HEK293 (cell line): ENCODE results near the gene ABTB2.
A peak's percentile ranks its signal among the peaks of the same experiment; 100 is the strongest.

Experiments used
- CTCF ChIA-PET: fragments of 350-600 bp; formaldehyde crosslinking; extraction: SDS; loops from one replicate; lab custom pipeline; 2021; ENCODE audit warnings: antibody characterized with exemption; lab: Yijun Ruan, JAX
- POLR2A ChIA-PET: fragments of 300-600 bp; formaldehyde crosslinking; extraction: SDS; loops from one replicate; lab custom pipeline; 2020; ENCODE audit warnings: antibody characterized with exemption, inconsistent platforms; lab: Yijun Ruan, JAX
- H3K27ac ChIP-seq: fragments of 200-500 bp; sonication (Bioruptor generic); 2 replicates; pipeline ENCODE4 v1.5.1; 2014; ENCODE audit warnings: low read depth, low read length, control low read depth, inconsistent platforms; ENCODE audit errors: extremely low read depth
- H3K36me3 ChIP-seq, 2 experiments: fragments of 200-500 bp in 1 of 2; sonication (Bioruptor generic) in 1 of 2; 1 replicate in 1 of 2; 2 replicates in 1 of 2; pipeline ENCODE4 v1.5.1; 2014 to 2017; ENCODE audit warnings: inconsistent platforms in 2 of 2, low read length in 2 of 2; ENCODE audit not compliant: control insufficient read depth in 2 of 2, insufficient read depth in 1 of 2
- H3K4me1 ChIP-seq: fragments of 200-500 bp; sonication (Bioruptor generic); 2 replicates; pipeline ENCODE4 v1.5.1; 2014; ENCODE audit warnings: mild to moderate bottlenecking, low read length, inconsistent platforms; ENCODE audit not compliant: control insufficient read depth, insufficient read depth
- H3K4me3 ChIP-seq: 2 replicates; pipeline ENCODE4 v1.5.1; 2011; ENCODE audit warnings: low read depth, mild to moderate bottlenecking, control low read depth, low read length, moderate library complexity
- H3K9me3 ChIP-seq: fragments of 200-500 bp; sonication (Bioruptor generic); 2 replicates; pipeline ENCODE4 v1.5.1; 2014; ENCODE audit warnings: low read depth, low read length, inconsistent platforms; ENCODE audit not compliant: control insufficient read depth, insufficient read depth
- MEIS1 ChIP-seq: sonication (generic); formaldehyde crosslinking; IDR thresholded peaks from 2 replicates; pipeline ENCODE4 v1.8.1; 2022; ENCODE audit warnings: missing genetic modification reagents, mild to moderate bottlenecking, borderline replicate concordance
- SP2 ChIP-seq: fragments of 450-650 bp; formaldehyde crosslinking; IDR thresholded peaks from 2 replicates; pipeline ENCODE4 v1.5.1; 2016; ENCODE audit warnings: missing biosample characterization, missing genetic modification characterization
- SP3 ChIP-seq: fragments of 450-650 bp; formaldehyde crosslinking; IDR thresholded peaks from 2 replicates; pipeline ENCODE4 v1.5.1; 2016; ENCODE audit warnings: missing biosample characterization, missing genetic modification characterization
- ZBTB7A ChIP-seq: fragments of 450-650 bp; formaldehyde crosslinking; IDR thresholded peaks from 2 replicates; pipeline ENCODE4 v1.5.1; 2016; ENCODE audit warnings: low read depth, missing biosample characterization, missing genetic modification characterization
- ZEB2 ChIP-seq: fragments of 450-650 bp; formaldehyde crosslinking; IDR thresholded peaks from 2 replicates; pipeline ENCODE4 v1.5.1; 2016; ENCODE audit warnings: missing biosample characterization, missing genetic modification characterization
- ZFP41 ChIP-seq: fragments of 450-650 bp; formaldehyde crosslinking; IDR thresholded peaks from 2 replicates; pipeline ENCODE4 v1.5.1; 2016; ENCODE audit warnings: missing biosample characterization, missing genetic modification characterization, borderline replicate concordance
- ZNF16 ChIP-seq: fragments of 450-650 bp; formaldehyde crosslinking; IDR thresholded peaks from 2 replicates; pipeline ENCODE4 v1.5.1; 2016; ENCODE audit warnings: low read depth, missing biosample characterization, missing genetic modification characterization
- ZNF211 ChIP-seq: fragments of 450-650 bp; formaldehyde crosslinking; IDR thresholded peaks from 2 replicates; pipeline ENCODE4 v1.5.1; 2016; ENCODE audit warnings: low read depth, missing biosample characterization, missing genetic modification characterization
- ZNF248 ChIP-seq: fragments of 450-650 bp; formaldehyde crosslinking; IDR thresholded peaks from 2 replicates; pipeline ENCODE4 v1.5.1; 2017; ENCODE audit warnings: missing biosample characterization, missing genetic modification characterization
- ZNF48 ChIP-seq: fragments of 450-650 bp; formaldehyde crosslinking; IDR thresholded peaks from 2 replicates; pipeline ENCODE4 v1.5.1; 2016; ENCODE audit warnings: missing biosample characterization, missing genetic modification characterization
- ZNF521 ChIP-seq: fragments of 450-650 bp; formaldehyde crosslinking; IDR thresholded peaks from 2 replicates; pipeline ENCODE4 v1.5.1; 2017; ENCODE audit warnings: missing biosample characterization, mild to moderate bottlenecking, missing genetic modification characterization
- ZNF629 ChIP-seq: fragments of 450-650 bp; formaldehyde crosslinking; IDR thresholded peaks from 2 replicates; pipeline ENCODE4 v1.5.1; 2017; ENCODE audit warnings: missing biosample characterization, missing genetic modification characterization
- ZNF776 ChIP-seq: fragments of 450-650 bp; formaldehyde crosslinking; IDR thresholded peaks from 2 replicates; pipeline ENCODE4 v1.5.0; 2017; ENCODE audit warnings: missing biosample characterization, missing genetic modification characterization, borderline replicate concordance
- ZNF830 ChIP-seq: fragments of 450-650 bp; IDR thresholded peaks from 2 replicates; pipeline ENCODE4 v1.5.0; 2018; ENCODE audit warnings: missing biosample characterization, missing genetic modification characterization, low read depth, mild to moderate bottlenecking, moderate library complexity
- ZNF837 ChIP-seq: fragments of 450-650 bp; formaldehyde crosslinking; IDR thresholded peaks from 2 replicates; pipeline ENCODE4 v1.5.1; 2016; ENCODE audit warnings: missing biosample characterization, missing genetic modification characterization
- TF ChIP-seq, protein P1 (sequence below): fragments of 450-650 bp; formaldehyde crosslinking; IDR thresholded peaks from 2 replicates; pipeline ENCODE4 v1.5.1; 2017; ENCODE audit warnings: missing biosample characterization, missing genetic modification characterization
- TF ChIP-seq, protein P2 (sequence below): fragments of 450-650 bp; formaldehyde crosslinking; IDR thresholded peaks from 2 replicates; pipeline ENCODE4 v1.5.1; 2017; ENCODE audit warnings: missing biosample characterization, mild to moderate bottlenecking, missing genetic modification characterization, moderate library complexity
- TF ChIP-seq, protein P3 (sequence below): fragments of 450-650 bp; formaldehyde crosslinking; IDR thresholded peaks from 2 replicates; pipeline ENCODE4 v1.5.1; 2017; ENCODE audit warnings: missing biosample characterization, missing genetic modification characterization
- TF ChIP-seq, protein P4 (sequence below): fragments of 450-650 bp; formaldehyde crosslinking; IDR thresholded peaks from 2 replicates; pipeline ENCODE4 v1.5.1; 2016; ENCODE audit warnings: missing biosample characterization, missing genetic modification characterization

Gene ABTB2

DNA sequence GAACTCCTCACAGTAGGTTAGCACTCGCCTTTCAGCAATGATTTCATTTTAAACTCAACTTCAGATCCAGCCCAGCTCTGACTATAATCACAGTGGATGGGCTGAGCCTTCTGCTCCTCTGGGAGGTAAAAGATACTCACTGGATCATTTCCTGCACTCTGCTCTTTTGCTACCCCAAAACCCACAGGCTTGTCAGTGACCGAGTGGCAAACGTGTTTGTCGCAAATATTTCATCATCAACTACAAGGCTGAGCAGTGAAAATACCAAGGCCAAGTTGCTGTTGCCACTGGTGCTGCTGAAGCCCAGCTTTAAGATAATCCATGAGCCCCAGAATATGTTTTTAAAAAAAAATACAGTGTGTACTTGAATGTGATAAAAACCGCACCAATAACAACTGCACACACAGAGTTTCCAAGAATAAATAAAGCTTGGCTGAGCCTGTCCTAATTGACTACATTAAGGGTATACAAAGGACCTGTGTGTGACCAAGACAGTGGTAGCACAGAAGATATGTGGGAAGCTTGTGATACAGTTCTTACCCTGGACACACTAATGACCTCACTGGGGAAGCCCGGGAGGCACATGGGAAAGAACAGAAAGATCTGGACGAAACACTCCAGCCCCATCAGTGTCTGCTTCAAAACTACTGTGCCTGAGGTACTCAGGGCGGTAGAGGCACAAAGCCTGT, 41.3 kb downstream of the ABTB2 start:
- CTCF ChIA-PET = no interaction called here
- Histone ChIP-seq H3K4me3 (no peak overlapping the region), H3K27ac (no peak overlapping the region), H3K4me1 (peaks cover 2% of the 10 kb centered on the region; the same call in 1 of the 2 replicates), H3K36me3 (no peaks in the 10 kb centered on the region)
- TF ChIP-seq, protein P1, sequence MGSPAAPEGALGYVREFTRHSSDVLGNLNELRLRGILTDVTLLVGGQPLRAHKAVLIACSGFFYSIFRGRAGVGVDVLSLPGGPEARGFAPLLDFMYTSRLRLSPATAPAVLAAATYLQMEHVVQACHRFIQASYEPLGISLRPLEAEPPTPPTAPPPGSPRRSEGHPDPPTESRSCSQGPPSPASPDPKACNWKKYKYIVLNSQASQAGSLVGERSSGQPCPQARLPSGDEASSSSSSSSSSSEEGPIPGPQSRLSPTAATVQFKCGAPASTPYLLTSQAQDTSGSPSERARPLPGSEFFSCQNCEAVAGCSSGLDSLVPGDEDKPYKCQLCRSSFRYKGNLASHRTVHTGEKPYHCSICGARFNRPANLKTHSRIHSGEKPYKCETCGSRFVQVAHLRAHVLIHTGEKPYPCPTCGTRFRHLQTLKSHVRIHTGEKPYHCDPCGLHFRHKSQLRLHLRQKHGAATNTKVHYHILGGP = no peak
- TF ChIP-seq, protein P2, sequence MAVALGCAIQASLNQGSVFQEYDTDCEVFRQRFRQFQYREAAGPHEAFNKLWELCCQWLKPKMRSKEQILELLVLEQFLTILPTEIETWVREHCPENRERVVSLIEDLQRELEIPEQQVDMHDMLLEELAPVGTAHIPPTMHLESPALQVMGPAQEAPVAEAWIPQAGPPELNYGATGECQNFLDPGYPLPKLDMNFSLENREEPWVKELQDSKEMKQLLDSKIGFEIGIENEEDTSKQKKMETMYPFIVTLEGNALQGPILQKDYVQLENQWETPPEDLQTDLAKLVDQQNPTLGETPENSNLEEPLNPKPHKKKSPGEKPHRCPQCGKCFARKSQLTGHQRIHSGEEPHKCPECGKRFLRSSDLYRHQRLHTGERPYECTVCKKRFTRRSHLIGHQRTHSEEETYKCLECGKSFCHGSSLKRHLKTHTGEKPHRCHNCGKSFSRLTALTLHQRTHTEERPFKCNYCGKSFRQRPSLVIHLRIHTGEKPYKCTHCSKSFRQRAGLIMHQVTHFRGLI (tag by site-specific recombination) = peak; percentile 64; the same call in 1 of the 2 replicates
- no peak for TF ChIP-seq ZEB2 (tag by site-specific recombination)
- TF ChIP-seq, all 188 proteins: peak for 1
- no peaks in the 10 kb centered on the region for H3K9me3 ChIP-seq
- POLR2A ChIA-PET = no interaction called here

DNA sequence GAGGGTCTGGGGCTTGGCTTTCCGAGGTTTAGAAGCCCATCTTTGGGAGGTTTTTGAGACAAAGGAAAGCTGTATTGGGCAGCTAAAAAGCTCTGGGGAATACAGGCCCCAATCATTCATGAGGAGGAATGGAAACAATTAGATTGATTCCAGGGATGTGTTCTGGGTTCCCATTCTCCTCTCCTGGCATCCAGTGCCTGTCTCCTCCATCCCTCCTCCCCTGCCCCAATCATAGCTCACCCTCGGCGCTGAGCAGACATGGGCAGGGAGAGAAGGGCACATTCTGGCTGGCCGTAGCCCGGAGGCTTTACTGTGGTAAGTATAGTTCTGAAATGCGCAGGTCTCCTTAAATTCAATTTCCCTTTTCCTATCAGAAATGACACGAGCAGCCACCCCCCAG, 42.4 kb downstream of the ABTB2 start:
- peaks cover 2% of the 10 kb centered on the region; the same call in 1 of the 2 replicates for H3K4me1 ChIP-seq
- no peaks in the 10 kb centered on the region for H3K36me3 ChIP-seq
- TF ChIP-seq ZNF830 (tag by site-specific recombination) = no peak
- TF ChIP-seq, protein P2 (tag by site-specific recombination) = no peak
- no peak for TF ChIP-seq ZNF16
- no peak for TF ChIP-seq ZNF629 (tag by site-specific recombination)
- no peak for TF ChIP-seq ZNF248 (tag by site-specific recombination)
- TF ChIP-seq, protein P3, sequence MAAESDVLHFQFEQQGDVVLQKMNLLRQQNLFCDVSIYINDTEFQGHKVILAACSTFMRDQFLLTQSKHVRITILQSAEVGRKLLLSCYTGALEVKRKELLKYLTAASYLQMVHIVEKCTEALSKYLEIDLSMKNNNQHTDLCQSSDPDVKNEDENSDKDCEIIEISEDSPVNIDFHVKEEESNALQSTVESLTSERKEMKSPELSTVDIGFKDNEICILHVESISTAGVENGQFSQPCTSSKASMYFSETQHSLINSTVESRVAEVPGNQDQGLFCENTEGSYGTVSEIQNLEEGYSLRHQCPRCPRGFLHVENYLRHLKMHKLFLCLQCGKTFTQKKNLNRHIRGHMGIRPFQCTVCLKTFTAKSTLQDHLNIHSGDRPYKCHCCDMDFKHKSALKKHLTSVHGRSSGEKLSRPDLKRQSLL (tag by site-specific recombination) = no peak
- no peak for TF ChIP-seq ZNF837 (tag by site-specific recombination)
- no peak for TF ChIP-seq SP3 (tag by site-specific recombination)
- TF ChIP-seq SP2 (tag by site-specific recombination) = no peak
- TF ChIP-seq, all 188 proteins: peak for 0
- Histone ChIP-seq H3K4me3 (no peak overlapping the region), H3K9me3 (no peaks in the 10 kb centered on the region), H3K27ac (no peak overlapping the region)
- ChIA-PET CTCF (no interaction called here), POLR2A (no interaction called here)

DNA sequence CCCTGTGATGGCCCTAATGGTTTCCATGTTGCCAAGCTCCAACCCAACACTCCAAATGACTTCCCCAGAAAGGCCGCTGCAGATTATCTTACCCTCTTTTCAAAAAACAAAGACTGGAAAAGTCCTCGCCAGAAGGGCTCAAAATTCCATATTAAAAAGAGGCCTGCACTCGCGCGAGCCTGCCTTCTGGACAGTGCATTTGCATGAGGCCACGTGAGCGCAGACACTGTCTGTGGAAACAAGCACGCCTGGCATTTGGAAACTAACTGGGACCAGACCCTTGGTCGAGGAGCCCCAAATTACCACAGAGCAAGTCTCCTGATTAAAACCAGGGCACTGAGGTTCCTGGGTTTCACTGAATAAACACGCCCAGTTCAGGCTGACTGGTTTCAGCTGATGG, 42.9 kb downstream of the ABTB2 start:
- CTCF ChIA-PET = interaction anchor here (0.6 kb wide), 1 partner anchor 89 kb away, joined by 3 read pairs; no protein-coding TSS in a partner anchor
- H3K9me3 ChIP-seq = no peaks in the 10 kb centered on the region
- POLR2A ChIA-PET = no interaction called here
- H3K4me1 ChIP-seq = peaks cover 2% of the 10 kb centered on the region; the same call in 1 of the 2 replicates
- no peaks in the 10 kb centered on the region for H3K36me3 ChIP-seq
- TF ChIP-seq MEIS1 (no peak), ZNF521 (no peak), ZNF776 (tag by site-specific recombination) (no peak), ZBTB7A (tag by site-specific recombination) (no peak), ZNF48 (tag by site-specific recombination) (no peak), ZNF211 (tag by site-specific recombination) (no peak), ZNF248 (tag by site-specific recombination) (no peak), ZFP41 (no peak)
- TF ChIP-seq, protein P4, sequence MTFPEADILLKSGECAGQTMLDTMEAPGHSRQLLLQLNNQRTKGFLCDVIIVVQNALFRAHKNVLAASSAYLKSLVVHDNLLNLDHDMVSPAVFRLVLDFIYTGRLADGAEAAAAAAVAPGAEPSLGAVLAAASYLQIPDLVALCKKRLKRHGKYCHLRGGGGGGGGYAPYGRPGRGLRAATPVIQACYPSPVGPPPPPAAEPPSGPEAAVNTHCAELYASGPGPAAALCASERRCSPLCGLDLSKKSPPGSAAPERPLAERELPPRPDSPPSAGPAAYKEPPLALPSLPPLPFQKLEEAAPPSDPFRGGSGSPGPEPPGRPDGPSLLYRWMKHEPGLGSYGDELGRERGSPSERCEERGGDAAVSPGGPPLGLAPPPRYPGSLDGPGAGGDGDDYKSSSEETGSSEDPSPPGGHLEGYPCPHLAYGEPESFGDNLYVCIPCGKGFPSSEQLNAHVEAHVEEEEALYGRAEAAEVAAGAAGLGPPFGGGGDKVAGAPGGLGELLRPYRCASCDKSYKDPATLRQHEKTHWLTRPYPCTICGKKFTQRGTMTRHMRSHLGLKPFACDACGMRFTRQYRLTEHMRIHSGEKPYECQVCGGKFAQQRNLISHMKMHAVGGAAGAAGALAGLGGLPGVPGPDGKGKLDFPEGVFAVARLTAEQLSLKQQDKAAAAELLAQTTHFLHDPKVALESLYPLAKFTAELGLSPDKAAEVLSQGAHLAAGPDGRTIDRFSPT (tag by site-specific recombination) = no peak
- no peak overlapping the region for H3K4me3 ChIP-seq
- H3K27ac ChIP-seq = no peak overlapping the region
